DLD1 (cell line): ENCODE data around the gene TFIP11.

Source experiments
- in situ Hi-C: cut with HindIII; loops from 2 replicates; pipeline ENCODE4 v1.10.0; 2017; ENCODE audit warnings: low sequenced_read_pairs

The TFIP11 gene

GRCh38 chr22:26508148-26508547 lies 4.1 kb downstream of the TFIP11 start:
- in situ Hi-C loops = no loop called here

- in situ Hi-C loops = no loop called here
Observed at GRCh38 chr22:26503758-26504157, 8.5 kb downstream of the TFIP11 start.

DNA sequence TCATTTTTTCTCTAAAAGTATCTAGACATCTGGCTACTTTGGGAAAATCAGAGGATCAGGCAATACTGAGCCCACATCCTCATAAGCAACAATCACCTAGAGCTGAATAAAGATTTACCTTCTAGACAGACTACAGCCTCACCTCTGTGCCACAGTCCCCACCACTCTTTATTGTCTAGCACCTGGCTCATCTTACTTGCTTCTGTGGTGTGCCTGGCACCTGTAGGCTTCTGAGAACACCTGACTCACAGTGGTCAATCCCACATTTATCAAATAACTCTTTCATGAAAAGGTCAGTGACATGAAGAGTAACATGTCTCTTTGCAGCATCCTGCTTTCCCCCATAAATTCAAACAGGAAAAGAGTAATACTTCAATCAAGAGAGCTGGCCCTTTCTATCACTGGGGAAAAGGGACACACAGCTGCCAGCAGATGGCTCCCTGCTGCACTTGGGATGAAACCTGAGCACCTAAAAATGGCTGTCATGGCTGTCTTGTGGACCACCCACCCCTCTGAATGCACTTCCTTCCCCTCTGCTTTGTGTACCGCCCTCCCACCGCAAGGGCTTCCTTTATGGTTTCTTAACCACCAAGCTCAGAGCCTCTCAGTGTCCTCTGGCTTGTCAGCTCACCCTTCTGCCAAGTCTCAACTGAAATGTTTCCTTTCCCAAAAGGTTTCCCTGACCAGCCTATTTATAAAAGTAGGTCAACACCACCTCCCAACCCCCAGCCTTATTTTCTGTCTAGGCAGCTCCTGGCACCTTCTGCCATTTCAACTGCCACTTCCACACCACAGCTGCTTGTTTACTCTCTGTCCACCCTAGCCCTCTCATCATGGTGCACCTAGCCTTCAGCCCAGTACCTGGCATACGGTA lies 9.3 kb downstream of the TFIP11 start:
- in situ Hi-C loops = no loop called here

DNA sequence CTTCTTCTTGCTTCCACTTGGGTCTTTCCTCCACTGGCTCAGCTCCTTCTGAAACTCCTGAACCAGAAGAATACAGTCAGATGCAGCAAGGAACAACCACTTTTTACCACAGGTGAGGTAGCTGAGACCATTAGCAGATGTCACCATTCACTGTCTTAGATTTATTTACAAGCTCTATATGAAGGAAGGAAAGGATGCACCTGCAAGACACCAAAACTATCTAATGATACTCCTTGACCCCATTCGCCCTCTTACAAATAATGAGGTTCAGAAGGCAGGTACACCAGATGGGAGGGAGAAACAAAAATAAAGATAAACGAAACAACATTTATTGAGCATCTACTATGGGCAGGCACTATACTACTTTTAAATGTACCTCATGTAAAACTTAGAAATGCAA lies 10.3 kb downstream of the TFIP11 start:
- in situ Hi-C loops = no loop called here

DNA sequence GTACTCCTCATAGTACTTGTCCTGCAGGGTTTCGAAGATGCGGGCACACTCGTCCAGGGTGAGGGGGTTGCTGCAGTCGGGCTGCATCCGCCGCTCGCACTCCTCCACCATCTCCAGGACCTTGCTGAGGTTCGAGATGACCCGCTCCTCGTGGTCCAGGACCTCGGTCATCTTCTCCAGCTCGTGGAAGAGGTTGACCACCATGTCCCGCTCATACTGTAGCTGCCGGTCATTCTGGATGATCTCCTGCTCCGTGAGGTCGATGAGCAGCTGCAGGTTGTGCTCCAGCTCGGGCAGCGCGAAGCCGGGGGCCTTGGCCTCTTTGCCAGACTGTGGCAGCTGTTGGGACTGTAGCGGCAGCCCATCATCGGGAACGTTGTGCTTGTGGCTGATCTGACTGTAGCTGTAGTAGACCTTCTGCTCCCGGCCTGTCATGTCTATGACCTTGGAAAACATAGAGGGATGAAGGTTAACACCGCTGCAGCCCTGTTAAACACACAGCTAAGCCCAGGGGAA lies 13.0 kb downstream of the TFIP11 start:
- in situ Hi-C loops = no loop called here

DNA sequence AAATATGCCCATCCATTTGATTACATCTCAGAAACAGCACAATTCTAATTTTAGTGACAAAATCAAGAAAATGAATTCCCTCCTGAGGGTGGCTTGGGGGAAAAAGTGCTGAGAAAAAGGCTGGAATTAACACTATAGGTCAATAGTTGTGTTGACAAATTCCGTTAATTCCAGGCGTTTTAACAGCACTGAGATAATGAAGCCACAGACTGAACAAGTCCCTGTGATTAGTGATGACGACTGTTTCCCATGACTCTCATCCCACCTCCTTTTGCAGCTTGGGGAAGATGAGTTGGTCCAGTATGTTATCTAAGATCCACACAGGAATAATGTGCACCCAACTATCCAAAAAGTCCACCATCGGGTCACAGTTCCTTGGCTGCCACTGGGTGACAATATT lies 15.8 kb downstream of the TFIP11 start:
- in situ Hi-C loops = no loop called here

DNA sequence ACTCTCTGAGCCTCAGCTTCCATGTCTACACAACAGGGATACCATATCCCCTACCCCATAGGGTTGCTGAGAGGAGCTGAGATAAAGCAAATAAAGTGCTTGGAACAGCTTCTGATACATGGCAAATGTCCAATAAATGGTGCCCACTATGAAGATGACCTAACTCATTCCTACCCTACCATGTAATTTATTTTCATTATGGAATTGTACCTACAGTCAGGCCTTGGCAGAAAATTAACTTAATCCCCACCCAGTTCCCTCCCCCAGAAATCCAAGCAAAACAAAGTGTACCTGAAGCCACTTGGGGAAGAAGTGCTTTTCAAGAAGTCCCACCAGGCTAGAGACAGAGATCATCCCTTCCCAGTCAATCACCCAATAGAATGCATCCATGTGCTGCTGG lies 17.8 kb downstream of the TFIP11 start:
- in situ Hi-C loops = no loop called here

GRCh38 chr22:26492220-26492619 lies 20.1 kb downstream of the TFIP11 start:
- in situ Hi-C loops = no loop called here

GRCh38 chr22:26489447-26490036 lies 22.7 kb downstream of the TFIP11 start:
- in situ Hi-C loops = no loop called here

DNA sequence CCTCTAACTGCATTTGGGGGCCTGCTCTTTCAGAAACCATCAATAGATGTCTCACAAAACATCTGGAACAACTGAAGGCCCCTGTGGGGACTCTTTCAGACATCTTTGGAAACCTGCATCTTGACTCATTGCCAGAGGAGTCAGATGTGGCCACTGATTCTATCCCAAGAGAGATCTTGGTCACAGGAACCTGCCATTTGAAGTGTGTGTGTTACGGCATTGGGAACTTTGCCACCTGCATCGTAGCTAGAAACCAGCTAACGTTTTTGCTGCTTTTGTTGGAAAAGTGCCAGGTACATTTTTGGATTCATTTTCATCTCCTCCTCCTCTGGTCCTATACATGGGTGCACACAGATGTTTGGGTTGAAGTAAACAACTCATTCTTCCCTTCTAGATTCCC lies 24.3 kb downstream of the TFIP11 start:
- in situ Hi-C loops = no loop called here

DNA sequence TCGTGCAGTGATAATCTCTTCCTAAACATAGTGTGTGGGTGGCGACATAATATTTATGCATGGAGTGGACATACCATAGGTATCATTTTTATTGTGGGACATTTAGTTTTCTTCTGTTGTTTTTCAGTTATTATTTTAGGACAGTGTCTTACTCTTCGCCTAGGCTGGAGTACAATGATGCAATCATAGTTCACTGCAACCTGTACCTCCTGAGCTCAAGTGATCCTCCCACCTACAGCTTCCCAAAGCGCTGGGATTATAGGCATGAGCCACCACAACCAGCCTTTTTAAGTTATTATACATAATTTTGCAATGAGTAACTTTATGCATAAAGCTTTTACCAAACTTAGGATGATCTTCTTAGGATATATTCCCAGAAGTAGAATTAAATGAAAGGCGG lies 25.9 kb downstream of the TFIP11 start:
- in situ Hi-C loops = no loop called here

GRCh38 chr22:26485806-26486390 lies 26.4 kb downstream of the TFIP11 start:
- in situ Hi-C loops = no loop called here

GRCh38 chr22:26485013-26485412 lies 27.3 kb downstream of the TFIP11 start:
- in situ Hi-C loops = no loop called here

GRCh38 chr22:26484360-26484706 lies 27.9 kb downstream of the TFIP11 start:
- in situ Hi-C loops = no loop called here

GRCh38 chr22:26483439-26484359 lies 28.6 kb downstream of the TFIP11 start, which contains the start of the genes HPS4 and SRRD:
Gene HPS4 (minus strand): TSS chr22:26483783. CDS start chr22:26481762, 2,021 bp downstream.
Gene SRRD (plus strand): TSS chr22:26483877. CDS start chr22:26483891, 14 bp downstream.
- in situ Hi-C loops = no loop called here

DNA sequence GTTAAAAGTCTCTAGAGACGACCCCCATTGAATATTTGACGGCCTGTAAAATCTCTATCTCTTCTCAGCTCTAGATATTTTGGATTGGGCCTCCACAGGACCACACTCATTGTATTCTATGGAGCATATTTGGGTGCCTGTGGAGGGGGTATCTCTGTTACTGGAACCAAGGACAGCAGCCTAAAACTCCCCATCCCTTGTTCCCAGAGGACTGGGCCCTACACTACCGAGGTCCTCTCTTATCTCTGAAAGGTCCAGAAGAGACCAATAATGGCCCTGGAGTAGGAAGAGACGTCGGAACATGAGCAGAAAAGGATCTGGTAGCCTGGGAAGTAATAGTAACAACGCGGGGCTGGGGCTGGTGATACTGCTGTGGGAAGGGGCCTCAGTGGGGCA lies 29.2 kb downstream of the TFIP11 start:
- in situ Hi-C loops = no loop called here

DNA sequence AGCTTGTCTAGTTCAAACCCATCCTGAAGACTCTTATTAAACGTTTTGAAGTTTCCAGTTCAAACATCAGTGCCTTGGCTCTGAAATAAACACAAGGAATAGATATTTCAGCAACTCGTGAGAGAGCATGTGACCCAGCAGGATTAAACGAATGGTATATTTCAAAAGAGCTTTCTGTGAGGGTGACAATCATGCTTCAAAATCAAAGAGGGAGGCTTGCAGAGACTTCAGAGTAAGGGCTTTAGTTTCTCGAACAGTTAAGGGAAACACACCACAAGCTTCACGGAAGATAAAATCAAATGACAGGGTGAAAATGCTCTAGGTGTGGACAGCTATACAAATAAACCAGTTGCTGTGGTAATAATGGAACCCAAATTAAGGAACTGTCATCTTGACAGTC lies 30.1 kb downstream of the TFIP11 start:
- in situ Hi-C loops = no loop called here

DNA sequence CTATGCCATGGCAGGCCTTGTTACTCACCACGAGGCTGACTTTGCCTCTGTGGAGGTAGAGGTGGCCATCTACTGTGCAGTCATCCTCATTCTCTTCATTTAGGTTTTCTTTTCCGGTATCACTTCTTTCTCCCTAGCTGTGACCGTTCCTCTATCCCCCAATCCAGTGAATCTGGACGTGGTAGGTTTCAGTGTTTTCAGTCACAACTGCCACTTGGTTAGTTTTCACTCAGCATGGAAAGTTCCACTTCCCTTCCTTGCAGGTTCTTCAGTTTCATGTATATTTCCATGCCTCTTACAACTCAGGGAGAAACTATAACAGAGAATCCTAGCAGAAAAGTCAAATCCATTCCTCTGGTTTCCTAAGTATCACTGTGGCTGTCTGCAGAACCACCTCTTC lies 30.6 kb downstream of the TFIP11 start:
- in situ Hi-C loops = no loop called here

- in situ Hi-C loops = no loop called here
Observed at GRCh38 chr22:26481112-26481693, 31.1 kb downstream of the TFIP11 start.

GRCh38 chr22:26480611-26480932 lies 31.7 kb downstream of the TFIP11 start:
- in situ Hi-C loops = no loop called here
